GM12873 (cell line): ENCODE measurements around the gene IPP.

ENCODE experiments used
- TF ChIP-seq, protein P1 (sequence below): IDR thresholded peaks from 2 replicates; pipeline ENCODE4 v1.5.1; 2012; ENCODE audit warnings: low read depth, mild to moderate bottlenecking, moderate library complexity, low read length, control low read depth; ENCODE audit not compliant: insufficient read depth; ENCODE audit errors: missing control alignments

IPP gene

DNA sequence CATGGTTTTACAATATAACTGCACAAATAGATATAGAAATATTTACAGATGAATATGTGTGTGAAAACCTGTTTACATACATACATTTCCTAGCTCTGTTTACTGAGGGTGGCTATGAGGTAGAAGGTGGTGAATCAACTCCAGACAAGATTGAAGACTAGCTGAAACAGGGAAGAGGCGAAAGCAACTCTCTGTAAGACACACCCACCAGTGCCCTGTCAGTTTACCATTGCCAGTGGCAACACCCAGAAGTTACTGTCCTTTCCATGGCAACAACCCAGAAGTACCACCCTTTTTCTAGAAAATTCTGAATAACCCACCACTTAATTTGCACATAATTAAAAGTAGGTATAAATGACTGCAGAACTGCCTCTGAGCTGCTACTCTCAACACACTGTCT, 45.8 kb downstream of the IPP start:
- TF ChIP-seq, protein P1, sequence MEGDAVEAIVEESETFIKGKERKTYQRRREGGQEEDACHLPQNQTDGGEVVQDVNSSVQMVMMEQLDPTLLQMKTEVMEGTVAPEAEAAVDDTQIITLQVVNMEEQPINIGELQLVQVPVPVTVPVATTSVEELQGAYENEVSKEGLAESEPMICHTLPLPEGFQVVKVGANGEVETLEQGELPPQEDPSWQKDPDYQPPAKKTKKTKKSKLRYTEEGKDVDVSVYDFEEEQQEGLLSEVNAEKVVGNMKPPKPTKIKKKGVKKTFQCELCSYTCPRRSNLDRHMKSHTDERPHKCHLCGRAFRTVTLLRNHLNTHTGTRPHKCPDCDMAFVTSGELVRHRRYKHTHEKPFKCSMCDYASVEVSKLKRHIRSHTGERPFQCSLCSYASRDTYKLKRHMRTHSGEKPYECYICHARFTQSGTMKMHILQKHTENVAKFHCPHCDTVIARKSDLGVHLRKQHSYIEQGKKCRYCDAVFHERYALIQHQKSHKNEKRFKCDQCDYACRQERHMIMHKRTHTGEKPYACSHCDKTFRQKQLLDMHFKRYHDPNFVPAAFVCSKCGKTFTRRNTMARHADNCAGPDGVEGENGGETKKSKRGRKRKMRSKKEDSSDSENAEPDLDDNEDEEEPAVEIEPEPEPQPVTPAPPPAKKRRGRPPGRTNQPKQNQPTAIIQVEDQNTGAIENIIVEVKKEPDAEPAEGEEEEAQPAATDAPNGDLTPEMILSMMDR: no peak

GRCh38 chr1:45694823-45695222, 55.6 kb downstream of the IPP start:
- TF ChIP-seq, protein P1: no peak

DNA sequence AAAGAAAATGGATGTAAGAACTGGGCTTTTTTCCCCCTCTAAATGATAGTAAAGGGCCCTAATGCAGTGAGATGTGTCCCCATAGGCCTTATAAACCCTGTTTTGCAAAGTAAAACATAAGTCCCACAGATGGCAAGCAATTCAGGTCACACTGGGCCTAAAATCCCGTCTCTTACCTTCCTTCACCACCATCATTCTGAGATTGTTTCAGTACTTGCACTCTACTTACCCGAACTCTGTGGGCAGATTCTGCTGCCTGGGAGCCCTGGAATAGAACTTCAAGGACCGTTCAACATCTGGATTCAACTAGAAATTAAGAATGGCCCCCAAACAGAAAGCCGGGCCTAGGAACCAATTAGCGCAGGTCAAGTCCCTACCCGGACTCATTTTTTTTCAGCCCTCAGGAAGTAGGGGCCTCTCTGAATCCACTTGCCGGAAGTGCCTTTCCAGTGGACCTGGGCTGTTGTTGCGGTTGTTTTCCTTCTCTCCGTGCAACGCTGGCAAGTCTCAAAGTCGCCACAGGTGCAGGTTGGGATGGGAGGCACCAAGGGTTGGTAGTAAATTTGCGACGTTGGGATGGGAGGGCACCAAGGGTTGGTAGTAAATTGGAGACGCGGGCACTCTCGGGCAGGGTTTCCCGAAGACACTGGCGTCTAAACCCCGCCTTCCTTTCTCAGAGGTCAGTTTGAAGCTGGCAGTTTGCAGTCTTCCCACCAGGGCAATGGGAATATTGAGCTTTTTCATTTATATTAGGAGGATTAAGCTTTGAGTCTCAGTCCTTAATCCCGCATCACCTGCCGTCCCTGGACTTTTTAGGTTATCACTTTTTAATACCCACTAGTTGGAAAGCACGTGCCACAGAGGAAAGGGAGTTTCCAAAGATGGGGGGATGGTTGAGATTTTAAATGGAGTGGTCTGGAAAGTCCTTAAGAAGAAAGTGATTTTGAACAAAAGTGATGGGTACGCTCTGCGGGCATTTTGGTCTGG, 62.4 kb downstream of the IPP start, which contains the start of gene TMEM69:
Gene TMEM69 (plus strand): TSS at position 428 of the 987 bp plus-strand sequence. CDS start 2,888 bp downstream, outside the sequence.
- TF ChIP-seq, protein P1: peak; percentile 24

DNA sequence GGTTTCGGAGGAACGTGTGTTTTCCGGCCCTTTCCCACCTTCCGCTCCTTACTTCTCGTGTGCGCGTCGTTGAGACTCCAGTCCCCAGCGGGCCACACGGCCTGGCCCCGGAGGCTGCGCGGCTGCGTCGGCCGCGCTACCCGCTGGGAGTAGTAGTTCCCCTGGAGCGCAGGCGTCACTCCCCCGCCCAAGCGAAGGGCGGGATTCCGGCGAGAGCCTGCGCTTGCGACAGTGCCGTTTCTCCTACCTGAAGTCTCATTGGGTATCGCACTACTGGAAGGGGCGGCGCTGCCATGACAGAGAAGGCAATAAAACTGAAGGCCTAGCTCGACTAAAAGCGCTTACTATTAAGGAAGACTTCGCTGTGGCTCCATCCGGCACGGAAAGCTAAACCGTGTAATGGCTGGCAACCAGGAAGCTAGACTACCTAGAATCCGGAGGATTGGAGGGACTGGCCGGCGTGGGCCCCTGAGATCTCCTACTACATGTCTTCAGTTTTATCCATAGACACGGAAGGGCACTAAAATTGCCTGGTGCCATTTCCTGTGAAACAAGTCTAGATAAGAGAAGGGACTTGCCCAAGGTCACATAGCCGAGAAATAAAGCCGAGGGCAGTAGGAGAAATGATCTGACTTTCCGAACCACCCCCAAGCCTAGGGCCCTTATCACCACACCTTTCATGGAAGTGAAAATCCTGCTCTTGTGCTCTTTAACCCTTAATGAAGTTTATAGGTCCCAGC, 63.3 kb downstream of the IPP start:
- TF ChIP-seq, protein P1: no peak

DNA sequence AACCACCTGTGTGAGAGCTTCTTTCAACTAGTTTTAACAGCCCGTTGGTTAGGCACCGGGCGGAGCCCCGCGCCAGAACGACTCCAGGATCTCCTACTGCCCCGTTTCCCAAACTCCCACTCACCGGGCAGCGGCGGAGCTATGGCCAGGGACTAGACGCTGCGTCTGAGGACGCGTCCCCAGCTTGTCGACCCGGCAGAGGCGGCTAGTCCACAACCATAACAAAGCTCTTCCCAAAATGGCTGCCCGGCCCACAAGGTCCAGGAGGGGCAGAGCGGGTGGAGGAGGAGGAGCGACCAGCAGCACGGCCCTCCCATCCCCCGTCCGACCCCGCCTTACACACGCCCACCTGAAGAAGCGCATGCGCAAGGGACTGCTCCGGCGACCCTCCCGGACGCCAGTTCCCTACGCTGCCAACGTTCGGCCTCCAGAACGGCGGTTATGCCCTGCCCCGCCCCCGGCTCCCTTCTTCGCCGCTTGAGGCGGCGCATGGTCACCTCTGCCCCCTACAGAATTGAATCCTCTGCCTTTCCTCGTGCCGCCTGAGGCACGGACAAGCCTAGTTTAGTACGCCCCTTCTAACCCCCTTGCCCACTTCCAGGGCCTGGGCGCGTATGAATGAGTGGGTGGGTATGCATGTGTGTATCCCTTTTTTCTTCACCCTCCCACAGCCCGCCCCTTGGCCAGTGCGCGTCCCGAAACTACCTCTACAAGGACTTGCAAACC, 64.0 kb downstream of the IPP start, which contains the start of gene GPBP1L1:
Gene GPBP1L1 (minus strand): TSS at position 246 of the 726 bp plus-strand sequence. CDS start 27,446 bp downstream, outside the sequence.
- TF ChIP-seq, protein P1: no peak

- TF ChIP-seq, protein P1: peak; percentile 35
Measured at GRCh38 chr1:45686015-45686287, 64.5 kb downstream of the IPP start.
